SH-SY5Y (cell line): Measurements from ENCODE around the gene GGCX.

ENCODE experiments used
- GATA2 ChIP-seq: IDR thresholded peaks from 2 replicates; pipeline ENCODE4 v1.6.1; 2011; ENCODE audit warnings: mild to moderate bottlenecking, low read depth, low read length
- GATA3 ChIP-seq: IDR thresholded peaks from 2 replicates; pipeline ENCODE4 v1.6.1; 2011; ENCODE audit warnings: low read depth, mild to moderate bottlenecking, low read length, moderate library complexity

GRCh38 chr2:85561280-85562212 is at the start of gene GGCX:
- TF ChIP-seq GATA3: no peak
- no peak for TF ChIP-seq GATA2
